CD4-positive, alpha-beta T cell treated with Interleukin-1 beta for 1 hour (primary cell): ENCODE data around the gene RAI14.
"Not testable (repeated sequence)": the region's sequence is repeated elsewhere in the genome, so short reads cannot be mapped to it uniquely, and the experiment has no call there.

Experiments used
- DNase-seq, 2 donors: peaks; one replicate each; pipeline ENCODE4 v3.0.0-alpha.2; 2020 to 2022

RAI14 gene

GRCh38 chr5:34775886-34776285, 119.8 kb downstream of the RAI14 start:
- no peak for DNase-seq

GRCh38 chr5:34778091-34778850, 122.1 kb downstream of the RAI14 start:
- no peak for DNase-seq

- DNase-seq: not testable (repeated sequence)
These were observed 127.8 kb downstream of the RAI14 start for GRCh38 chr5:34783892-34784291.

GRCh38 chr5:34787035-34787434, 130.9 kb downstream of the RAI14 start:
- no peak for DNase-seq

GRCh38 chr5:34789021-34789531, 132.9 kb downstream of the RAI14 start:
- DNase-seq: no peak

- no peak for DNase-seq
These were observed 133.5 kb downstream of the RAI14 start for GRCh38 chr5:34789639-34790038.

- DNase-seq: no peak
These were observed 133.9 kb downstream of the RAI14 start for GRCh38 chr5:34790069-34790468.

- no peak for DNase-seq
These were observed 135.7 kb downstream of the RAI14 start for GRCh38 chr5:34791761-34792244.

GRCh38 chr5:34802834-34803563, 146.9 kb downstream of the RAI14 start:
- DNase-seq: no peak

- DNase-seq: no peak
These were observed 148.0 kb downstream of the RAI14 start for GRCh38 chr5:34803974-34804732.

- no peak for DNase-seq
These were observed 148.8 kb downstream of the RAI14 start for GRCh38 chr5:34804913-34805312.

GRCh38 chr5:34806532-34806931, 150.4 kb downstream of the RAI14 start:
- no peak for DNase-seq

GRCh38 chr5:34811706-34812105, 155.6 kb downstream of the RAI14 start:
- no peak for DNase-seq

- no peak for DNase-seq
These were observed 157.4 kb downstream of the RAI14 start for GRCh38 chr5:34813509-34813908.

- no peak for DNase-seq
These were observed 161.6 kb downstream of the RAI14 start for GRCh38 chr5:34817558-34818351.

GRCh38 chr5:34818717-34819116, 162.6 kb downstream of the RAI14 start:
- no peak for DNase-seq

GRCh38 chr5:34820593-34820992, 164.5 kb downstream of the RAI14 start:
- DNase-seq: no peak

GRCh38 chr5:34822956-34823715, 167.0 kb downstream of the RAI14 start:
- DNase-seq: no peak

- no peak for DNase-seq
These were observed 170.2 kb downstream of the RAI14 start for GRCh38 chr5:34826347-34826746.

GRCh38 chr5:34827588-34828506, 171.7 kb downstream of the RAI14 start:
- DNase-seq: no peak
